Endodermal cell (in vitro differentiated cells): Measurements from ENCODE around the gene STAT1. TPM values are rescaled to one million over a fixed set of nuclear protein-coding genes. Genes with fewer than 3 reads are reported as not detected.

Experiments used
- DNase-seq: peaks from one replicate; pipeline ENCODE4 v3.0.0-alpha.2; 2017
- H3K27ac ChIP-seq: 2 replicates; pipeline ENCODE4 v1.5.1; 2013; ENCODE audit warnings: mild to moderate bottlenecking, low read depth, low read length, moderate library complexity
- H3K27me3 ChIP-seq: 2 replicates; pipeline ENCODE4 v1.6.1; 2013; ENCODE audit warnings: mild to moderate bottlenecking, low read length, moderate library complexity; ENCODE audit not compliant: insufficient read depth, control insufficient read depth, poor library complexity, severe bottlenecking
- H3K36me3 ChIP-seq: 2 replicates; pipeline ENCODE4 v1.7.0; 2013; ENCODE audit warnings: mild to moderate bottlenecking, low read length, moderate library complexity; ENCODE audit not compliant: control insufficient read depth, insufficient read depth
- H3K4me1 ChIP-seq: one replicate; pipeline ENCODE4 v1.7.0; 2013; ENCODE audit warnings: low read length; ENCODE audit not compliant: control insufficient read depth, insufficient read depth
- H3K4me3 ChIP-seq: 2 replicates; pipeline ENCODE4 v1.5.1; 2013; ENCODE audit warnings: mild to moderate bottlenecking, low read length, moderate library complexity
- H3K9ac ChIP-seq: 2 replicates; pipeline ENCODE4 v1.6.1; 2013; ENCODE audit warnings: mild to moderate bottlenecking, low read length, moderate library complexity; ENCODE audit not compliant: poor library complexity, severe bottlenecking; ENCODE audit errors: extremely low read depth
- H3K9me3 ChIP-seq: 2 replicates; pipeline ENCODE4 v1.6.1; 2013; ENCODE audit warnings: mild to moderate bottlenecking, low read length, moderate library complexity; ENCODE audit not compliant: control insufficient read depth
- H3K27ac Mint-ChIP-seq: 2 replicates; pipeline ENCODE4 v1.8.0; 2020; ENCODE audit warnings: mixed read lengths
- H3K27me3 Mint-ChIP-seq: 2 replicates; pipeline ENCODE4 v1.8.0; 2021; ENCODE audit warnings: mild to moderate bottlenecking, mixed read lengths; ENCODE audit not compliant: insufficient read depth
- H3K36me3 Mint-ChIP-seq: 2 replicates; pipeline ENCODE4 v1.8.0; 2020; ENCODE audit warnings: low read depth, mixed read lengths
- H3K4me1 Mint-ChIP-seq: 2 replicates; pipeline ENCODE4 v1.8.0; 2020; ENCODE audit warnings: mixed read lengths
- H3K4me3 Mint-ChIP-seq: 2 replicates; pipeline ENCODE4 v1.8.0; 2020; ENCODE audit warnings: mild to moderate bottlenecking, moderate library complexity, mixed read lengths
- H3K9me3 Mint-ChIP-seq: 2 replicates; pipeline ENCODE4 v1.8.0; 2020; ENCODE audit warnings: mild to moderate bottlenecking, mixed read lengths
- WGBS, 2 experiments: methylation state at CpG; one replicate each; pipeline versions ENCODE4 v1.1.5 to v1.1.7; 2013; ENCODE audit warnings: missing lambda C conversion rate in 2 of 2, mixed read lengths in 1 of 2; ENCODE audit not compliant: insufficient coverage in 1 of 2, insufficient read length in 1 of 2; 5-methylcytosine and 5-hydroxymethylcytosine counted together
- total RNA-seq, 2 donors: library from RNA; stranded (reverse); fragmentation: NEBNext Ultra II Directional in 1 of 2; extraction: Animal tissue kit (Norgen Biotek cat#: 25700) in 1 of 2; gene quantifications; 2 replicates in 1 of 2; 3 replicates in 1 of 2; pipeline ENCODE4 v1.2.1, GENCODE V29; 2021
- TF ChIP-seq, protein P1 (sequence below): fragments of 200-600 bp; sonication (generic); conservative IDR thresholded peaks from 2 replicates; pipeline ENCODE4 v1.5.0; 2021; ENCODE audit warnings: antibody characterized with exemption, mild to moderate bottlenecking

STAT1 gene
- total RNA-seq, 2 donors from 2014 or later = 48.3 to 74.4 TPM

DNA sequence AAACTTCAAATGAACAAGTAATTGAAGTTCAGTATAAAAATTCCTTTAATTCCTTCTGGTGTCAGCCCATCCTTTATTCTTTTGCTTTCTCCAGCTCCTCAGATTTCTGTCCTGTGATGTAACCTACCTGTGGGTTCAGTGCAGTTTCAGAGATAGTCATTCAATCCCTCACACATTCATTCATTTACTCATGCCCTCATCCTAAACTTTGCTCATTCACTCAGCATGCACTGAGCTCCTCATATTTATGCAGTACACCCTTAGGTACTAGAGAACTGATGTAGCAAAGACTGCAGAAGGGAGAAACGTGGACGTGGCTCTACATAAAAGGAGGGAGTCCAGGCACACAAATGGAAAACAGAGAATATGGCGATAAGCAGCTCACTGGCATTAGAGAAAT is 45.3 kb upstream of the STAT1 start:
- Mint-ChIP-seq H3K27me3 (peaks cover 2% of the 10 kb centered on the region), H3K4me3 (no peak overlapping the region), H3K9me3 (no peaks in the 10 kb centered on the region), H3K36me3 (no peaks in the 10 kb centered on the region), H3K27ac (no peak overlapping the region), H3K4me1 (no peaks in the 10 kb centered on the region)
- WGBS, 2 experiments = 90 to 100% methylated on average over 3 of the region's 3 CpGs
- no peaks in the 10 kb centered on the region for H3K9me3 ChIP-seq
- H3K36me3 ChIP-seq = no peaks in the 10 kb centered on the region
- TF ChIP-seq, protein P1, sequence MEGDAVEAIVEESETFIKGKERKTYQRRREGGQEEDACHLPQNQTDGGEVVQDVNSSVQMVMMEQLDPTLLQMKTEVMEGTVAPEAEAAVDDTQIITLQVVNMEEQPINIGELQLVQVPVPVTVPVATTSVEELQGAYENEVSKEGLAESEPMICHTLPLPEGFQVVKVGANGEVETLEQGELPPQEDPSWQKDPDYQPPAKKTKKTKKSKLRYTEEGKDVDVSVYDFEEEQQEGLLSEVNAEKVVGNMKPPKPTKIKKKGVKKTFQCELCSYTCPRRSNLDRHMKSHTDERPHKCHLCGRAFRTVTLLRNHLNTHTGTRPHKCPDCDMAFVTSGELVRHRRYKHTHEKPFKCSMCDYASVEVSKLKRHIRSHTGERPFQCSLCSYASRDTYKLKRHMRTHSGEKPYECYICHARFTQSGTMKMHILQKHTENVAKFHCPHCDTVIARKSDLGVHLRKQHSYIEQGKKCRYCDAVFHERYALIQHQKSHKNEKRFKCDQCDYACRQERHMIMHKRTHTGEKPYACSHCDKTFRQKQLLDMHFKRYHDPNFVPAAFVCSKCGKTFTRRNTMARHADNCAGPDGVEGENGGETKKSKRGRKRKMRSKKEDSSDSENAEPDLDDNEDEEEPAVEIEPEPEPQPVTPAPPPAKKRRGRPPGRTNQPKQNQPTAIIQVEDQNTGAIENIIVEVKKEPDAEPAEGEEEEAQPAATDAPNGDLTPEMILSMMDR = no peak
- no peaks in the 10 kb centered on the region for H3K4me1 ChIP-seq
- no peak overlapping the region for H3K9ac ChIP-seq
- no peak overlapping the region for H3K4me3 ChIP-seq
- no peaks in the 10 kb centered on the region for H3K27me3 ChIP-seq
- no peak overlapping the region for H3K27ac ChIP-seq
- DNase-seq = no peak

DNA sequence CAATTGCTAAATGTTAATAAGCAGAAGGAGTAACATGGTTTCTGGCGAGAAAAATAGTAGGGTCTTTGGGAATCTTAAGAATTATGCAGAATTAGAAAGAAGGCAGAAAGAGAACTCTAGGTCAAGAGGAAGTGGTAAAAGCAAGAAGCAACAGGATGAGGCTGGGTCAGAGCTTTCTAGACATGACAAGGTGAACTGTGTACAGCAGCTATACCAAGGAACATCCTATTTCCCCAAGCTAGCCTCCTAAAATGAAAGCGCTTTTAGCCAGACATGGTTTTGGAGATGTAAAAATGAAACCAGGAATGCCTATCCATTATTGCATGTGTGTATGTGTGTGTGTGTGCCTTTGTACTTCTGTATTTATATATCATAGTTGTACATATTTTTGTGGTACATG is 42.3 kb upstream of the STAT1 start:
- H3K36me3 ChIP-seq = no peaks in the 10 kb centered on the region
- H3K27me3 Mint-ChIP-seq = peaks cover 8% of the 10 kb centered on the region
- H3K4me1 Mint-ChIP-seq = no peaks in the 10 kb centered on the region
- H3K4me3 ChIP-seq = no peak overlapping the region
- H3K36me3 Mint-ChIP-seq = no peaks in the 10 kb centered on the region
- H3K4me3 Mint-ChIP-seq = no peak overlapping the region
- H3K27me3 ChIP-seq = no peaks in the 10 kb centered on the region
- no peak overlapping the region for H3K27ac Mint-ChIP-seq
- no peak overlapping the region for H3K27ac ChIP-seq
- H3K9me3 ChIP-seq = no peaks in the 10 kb centered on the region
- H3K9ac ChIP-seq = no peak overlapping the region
- H3K9me3 Mint-ChIP-seq = no peaks in the 10 kb centered on the region
- H3K4me1 ChIP-seq = peaks cover 7% of the 10 kb centered on the region
- 98 to 100% methylated on average over 1 to 2 of the region's 2 CpGs for WGBS, 2 experiments
- DNase-seq = no peak
- TF ChIP-seq, protein P1 = no peak

DNA sequence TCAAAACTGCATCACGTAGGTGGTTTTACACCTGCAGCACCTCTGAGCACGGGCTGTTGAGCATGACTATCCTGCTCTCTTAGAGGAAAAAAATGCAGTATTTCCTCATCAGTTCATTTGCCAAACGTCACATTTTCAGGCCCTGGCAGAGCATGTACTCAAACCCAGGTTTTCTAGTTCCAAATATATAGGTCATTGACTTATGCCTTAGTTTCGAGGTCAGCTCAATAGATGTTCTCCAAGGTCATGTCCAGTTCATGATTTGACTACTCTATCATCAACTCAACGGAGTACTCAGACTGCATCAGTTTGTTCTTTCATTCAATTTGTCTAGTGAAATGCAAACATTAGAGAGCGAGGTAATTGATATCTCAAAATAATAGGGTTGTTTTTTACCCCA is 39.3 kb upstream of the STAT1 start:
- Histone ChIP-seq H3K4me3 (no peak overlapping the region), H3K27ac (no peak overlapping the region), H3K9me3 (no peaks in the 10 kb centered on the region), H3K27me3 (no peaks in the 10 kb centered on the region), H3K36me3 (no peaks in the 10 kb centered on the region), H3K9ac (no peak overlapping the region), H3K4me1 (peaks cover 15% of the 10 kb centered on the region)
- WGBS, 2 experiments = 88 to 94% methylated on average over 5 of the region's 6 CpGs
- Mint-ChIP-seq H3K4me1 (no peaks in the 10 kb centered on the region), H3K36me3 (no peaks in the 10 kb centered on the region), H3K4me3 (no peak overlapping the region), H3K27me3 (peaks cover 6% of the 10 kb centered on the region), H3K27ac (no peak overlapping the region), H3K9me3 (no peaks in the 10 kb centered on the region)
- no peak for DNase-seq
- TF ChIP-seq, protein P1 = no peak
